ENCODE results near the gene KCNQ1. TPM values are rescaled to one million over a fixed set of nuclear protein-coding genes. Genes with fewer than 3 reads are reported as not detected.

The KCNQ1 gene
- total and polyA plus RNA-seq, 7 donors, result 0.48 to 3.1 (median 1.1) TPM

GRCh38 chr11:2825261-2825888 is 380.6 kb downstream of the KCNQ1 start:
- 20 to 33% (median 32%) methylated on average over 21 to 22 of the region's 22 CpGs for WGBS, 3 donors
- Histone ChIP-seq H3K27me3 (ENCODE audit: insufficient read depth in 3 of 3, low read length in 2 of 3) (peaks cover 0 to 20% (median 0%) of the 10 kb centered on the region in 3 donors), H3K9me3 (no peaks in the 10 kb centered on the region), H3K27ac (peak overlapping the region; percentile 71), H3K36me3 (ENCODE audit: insufficient read depth in 1 of 2, low read depth in 1 of 2) (no peaks in the 10 kb centered on the region), H3K4me1 (peaks cover 21% of the 10 kb centered on the region), H3K4me3 (peak overlapping the region; percentile 39)
- intact Hi-C loops (cut with DNase I), result no loop called here
- peak; percentile 90 to 93 for DNase-seq
- ATAC-seq, result peak; percentile 23 to 78 (median 72)
- TF ChIP-seq CTCF (IDR thresholded peaks at IDR 0.05), result no peak

- no peak for TF ChIP-seq CTCF (IDR thresholded peaks at IDR 0.05)
- Histone ChIP-seq H3K4me1 (peaks cover 21% of the 10 kb centered on the region), H3K4me3 (peak overlapping the region; percentile 39), H3K27ac (peak overlapping the region; percentile 71), H3K9me3 (no peaks in the 10 kb centered on the region), H3K27me3 (ENCODE audit: insufficient read depth in 3 of 3, low read length in 2 of 3) (peaks cover 0 to 20% (median 0%) of the 10 kb centered on the region in 3 donors), H3K36me3 (ENCODE audit: insufficient read depth in 1 of 2, low read depth in 1 of 2) (no peaks in the 10 kb centered on the region)
- ATAC-seq (peak; percentile 78 to 88 (median 83)), DNase-seq (peak; percentile 76 to 86)
- intact Hi-C loops (cut with DNase I), result no loop called here
- WGBS, 3 donors, result 10 to 16% (median 12%) methylated on average over 28 to 29 of the region's 29 CpGs
Observed at GRCh38 chr11:2825889-2826678, 381.3 kb downstream of the KCNQ1 start.

- Histone ChIP-seq H3K27me3 (ENCODE audit: insufficient read depth in 3 of 3, low read length in 2 of 3) (peaks cover 0 to 20% (median 0%) of the 10 kb centered on the region in 3 donors), H3K4me1 (peaks cover 21% of the 10 kb centered on the region), H3K27ac (peak overlapping the region; percentile 71), H3K9me3 (no peaks in the 10 kb centered on the region), H3K36me3 (ENCODE audit: insufficient read depth in 1 of 2, low read depth in 1 of 2) (no peaks in the 10 kb centered on the region), H3K4me3 (no peak overlapping the region)
- DNase-seq (peak in 1 of 2 donors; percentile 19), ATAC-seq (peak in 3 of 4 donors; percentile 4 to 10 (median 7))
- WGBS, 3 donors, result 41 to 49% (median 44%) methylated on average over 4 of the region's 4 CpGs
- TF ChIP-seq CTCF (IDR thresholded peaks at IDR 0.05), result no peak
- intact Hi-C loops (cut with DNase I), result no loop called here
Observed at GRCh38 chr11:2826679-2827056, 381.9 kb downstream of the KCNQ1 start.

GRCh38 chr11:2827256-2827655 is 382.4 kb downstream of the KCNQ1 start:
- DNase-seq (peak; percentile 19 to 51), ATAC-seq (no peak)
- Histone ChIP-seq H3K36me3 (ENCODE audit: insufficient read depth in 1 of 2, low read depth in 1 of 2) (no peaks in the 10 kb centered on the region), H3K27ac (peak overlapping the region; percentile 71), H3K4me1 (peaks cover 21% of the 10 kb centered on the region), H3K27me3 (ENCODE audit: insufficient read depth in 3 of 3, low read length in 2 of 3) (peaks cover 0 to 20% (median 0%) of the 10 kb centered on the region in 3 donors), H3K4me3 (no peak overlapping the region), H3K9me3 (no peaks in the 10 kb centered on the region)
- no peak for TF ChIP-seq CTCF (IDR thresholded peaks at IDR 0.05)
- intact Hi-C loops (cut with DNase I), result no loop called here
- 75 to 85% (median 79%) methylated on average over 12 of the region's 12 CpGs for WGBS, 3 donors

Measured in psoas muscle (tissue), 8 donors.